ENCODE results near the gene SYTL3. TPM values are rescaled to one million over a fixed set of nuclear protein-coding genes. Genes with fewer than 3 reads are reported as not detected.

Gene SYTL3
- total RNA-seq, 1 donor from 2014 or later = 0.77 TPM

- Mint-ChIP-seq H3K9me3 (ENCODE audit: unreplicated experiment) (no peaks in the 10 kb centered on the region), H3K4me3 (ENCODE audit: unreplicated experiment) (no peak overlapping the region), H3K36me3 (ENCODE audit: low read depth, unreplicated experiment) (no peaks in the 10 kb centered on the region), H3K27me3 (ENCODE audit: unreplicated experiment) (peaks cover 6% of the 10 kb centered on the region), H3K27ac (ENCODE audit: unreplicated experiment) (no peak overlapping the region), H3K4me1 (ENCODE audit: unreplicated experiment) (no peaks in the 10 kb centered on the region)
- TF ChIP-seq CTCF (IDR thresholded peaks at IDR 0.05; ENCODE audit: unreplicated experiment) = no peak
- DNase-seq (ENCODE audit: low spot score) = no peak
Observed at GRCh38 chr6:158753811-158754210, 104.0 kb downstream of the SYTL3 start.

GRCh38 chr6:158754738-158755137 is 104.9 kb downstream of the SYTL3 start:
- H3K27me3 Mint-ChIP-seq (ENCODE audit: unreplicated experiment) = peaks cover 6% of the 10 kb centered on the region
- H3K36me3 Mint-ChIP-seq (ENCODE audit: low read depth, unreplicated experiment) = no peaks in the 10 kb centered on the region
- no peaks in the 10 kb centered on the region for H3K4me1 Mint-ChIP-seq (ENCODE audit: unreplicated experiment)
- DNase-seq (ENCODE audit: low spot score) = no peak
- no peak overlapping the region for H3K4me3 Mint-ChIP-seq (ENCODE audit: unreplicated experiment)
- no peak overlapping the region for H3K27ac Mint-ChIP-seq (ENCODE audit: unreplicated experiment)
- no peak for TF ChIP-seq CTCF (IDR thresholded peaks at IDR 0.05; ENCODE audit: unreplicated experiment)
- H3K9me3 Mint-ChIP-seq (ENCODE audit: unreplicated experiment) = no peaks in the 10 kb centered on the region

GRCh38 chr6:158755636-158756035 is 105.8 kb downstream of the SYTL3 start:
- no peak for TF ChIP-seq CTCF (IDR thresholded peaks at IDR 0.05; ENCODE audit: unreplicated experiment)
- no peak overlapping the region for H3K4me3 Mint-ChIP-seq (ENCODE audit: unreplicated experiment)
- peaks cover 6% of the 10 kb centered on the region for H3K27me3 Mint-ChIP-seq (ENCODE audit: unreplicated experiment)
- H3K9me3 Mint-ChIP-seq (ENCODE audit: unreplicated experiment) = no peaks in the 10 kb centered on the region
- DNase-seq (ENCODE audit: low spot score) = no peak
- H3K27ac Mint-ChIP-seq (ENCODE audit: unreplicated experiment) = no peak overlapping the region
- H3K4me1 Mint-ChIP-seq (ENCODE audit: unreplicated experiment) = no peaks in the 10 kb centered on the region
- H3K36me3 Mint-ChIP-seq (ENCODE audit: low read depth, unreplicated experiment) = no peaks in the 10 kb centered on the region

- peaks cover 6% of the 10 kb centered on the region for H3K27me3 Mint-ChIP-seq (ENCODE audit: unreplicated experiment)
- H3K4me3 Mint-ChIP-seq (ENCODE audit: unreplicated experiment) = no peak overlapping the region
- no peaks in the 10 kb centered on the region for H3K4me1 Mint-ChIP-seq (ENCODE audit: unreplicated experiment)
- DNase-seq (ENCODE audit: low spot score) = no peak
- H3K36me3 Mint-ChIP-seq (ENCODE audit: low read depth, unreplicated experiment) = no peaks in the 10 kb centered on the region
- TF ChIP-seq CTCF (IDR thresholded peaks at IDR 0.05; ENCODE audit: unreplicated experiment) = no peak
- H3K27ac Mint-ChIP-seq (ENCODE audit: unreplicated experiment) = no peak overlapping the region
- H3K9me3 Mint-ChIP-seq (ENCODE audit: unreplicated experiment) = no peaks in the 10 kb centered on the region
Observed at GRCh38 chr6:158756126-158756525, 106.3 kb downstream of the SYTL3 start.

- no peak for DNase-seq (ENCODE audit: low spot score)
- H3K36me3 Mint-ChIP-seq (ENCODE audit: low read depth, unreplicated experiment) = no peaks in the 10 kb centered on the region
- no peaks in the 10 kb centered on the region for H3K4me1 Mint-ChIP-seq (ENCODE audit: unreplicated experiment)
- no peak for TF ChIP-seq CTCF (IDR thresholded peaks at IDR 0.05; ENCODE audit: unreplicated experiment)
- H3K27me3 Mint-ChIP-seq (ENCODE audit: unreplicated experiment) = peaks cover 11% of the 10 kb centered on the region
- H3K27ac Mint-ChIP-seq (ENCODE audit: unreplicated experiment) = no peak overlapping the region
- no peak overlapping the region for H3K4me3 Mint-ChIP-seq (ENCODE audit: unreplicated experiment)
- no peaks in the 10 kb centered on the region for H3K9me3 Mint-ChIP-seq (ENCODE audit: unreplicated experiment)
Observed at GRCh38 chr6:158756977-158757752, 107.3 kb downstream of the SYTL3 start.

Measured in endothelial cell (in vitro differentiated cells).